SW480 (cell line): Measurements from ENCODE around the gene SPATA6L.

Experiments
- DNase-seq: peaks from one replicate; pipeline ENCODE4 v3.0.0-alpha.2; 2016; ENCODE audit warnings: low spot score

Gene SPATA6L

GRCh38 chr9:4549751-4550295, 116.5 kb downstream of the SPATA6L start:
- no peak for DNase-seq

DNA sequence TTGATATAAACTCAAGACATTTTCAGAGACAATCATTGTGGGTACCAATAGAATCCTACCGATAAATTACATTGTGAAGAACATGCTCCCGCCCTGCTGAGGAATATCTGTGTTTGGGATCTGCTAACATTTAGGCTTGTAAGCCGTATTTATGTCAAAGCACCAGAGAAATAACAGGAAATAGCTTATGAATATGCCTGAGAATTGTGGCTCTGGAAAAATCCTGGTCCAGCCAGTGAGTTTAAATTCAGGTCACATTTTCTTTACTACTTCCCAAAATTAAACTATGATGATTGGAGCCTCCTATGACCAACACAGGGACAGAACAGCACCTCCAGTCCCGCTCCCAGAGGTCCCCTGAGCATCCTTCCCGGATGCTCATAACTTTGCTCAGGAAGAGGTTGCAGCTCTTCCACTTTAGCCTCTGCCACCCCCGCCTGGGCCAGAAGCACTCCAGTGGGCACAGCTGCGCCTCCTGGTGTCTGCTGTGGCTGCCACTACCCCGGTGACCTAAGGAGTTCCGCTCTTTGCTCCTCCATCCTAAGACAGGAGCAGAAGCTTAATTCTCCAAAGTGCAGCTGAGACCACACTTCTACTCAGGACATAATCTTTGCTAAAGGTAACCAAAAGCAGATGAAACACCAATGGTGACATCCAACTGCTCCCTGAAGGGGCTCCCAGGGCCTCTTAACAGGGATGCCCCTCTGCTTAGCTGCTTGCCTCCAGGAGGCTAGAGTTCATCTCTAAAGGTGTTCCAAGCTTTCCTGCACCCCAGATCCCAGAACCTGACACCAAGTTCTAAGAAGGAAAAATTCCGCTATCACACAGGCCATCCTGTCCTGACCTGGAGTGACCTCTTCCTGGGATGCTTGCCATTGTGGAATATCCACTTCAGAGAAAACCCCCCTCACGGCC, 117.2 kb downstream of the SPATA6L start:
- no peak for DNase-seq
